HEK293 (cell line): Measurements from ENCODE around the gene COASY.
A peak's percentile ranks its signal among the peaks of the same experiment; 100 is the strongest.

Experiments
- GLI4 ChIP-seq: fragments of 450-650 bp; formaldehyde crosslinking; IDR thresholded peaks from 2 replicates; pipeline ENCODE4 v1.5.1; 2016; ENCODE audit warnings: missing biosample characterization, missing genetic modification characterization
- GLIS2 ChIP-seq: fragments of 450-650 bp; formaldehyde crosslinking; IDR thresholded peaks from 2 replicates; pipeline ENCODE4 v1.5.1; 2016; ENCODE audit warnings: missing biosample characterization, missing genetic modification characterization
- IKZF3 ChIP-seq: fragments of 450-650 bp; IDR thresholded peaks from 2 replicates; pipeline ENCODE4 v1.5.0; 2018; ENCODE audit warnings: missing biosample characterization, mild to moderate bottlenecking, missing genetic modification characterization, moderate library complexity
- MYNN ChIP-seq: fragments of 450-650 bp; formaldehyde crosslinking; IDR thresholded peaks from 2 replicates; pipeline ENCODE4 v1.5.1; 2016; ENCODE audit warnings: missing biosample characterization, missing genetic modification characterization, borderline replicate concordance
- SALL2 ChIP-seq: fragments of 450-650 bp; formaldehyde crosslinking; IDR thresholded peaks from 2 replicates; pipeline ENCODE4 v1.5.0; 2017; ENCODE audit warnings: missing biosample characterization, mild to moderate bottlenecking, missing genetic modification characterization, borderline replicate concordance
- ZBTB21 ChIP-seq: fragments of 450-650 bp; formaldehyde crosslinking; IDR thresholded peaks from 2 replicates; pipeline ENCODE4 v1.5.1; 2017; ENCODE audit warnings: missing biosample characterization, missing genetic modification characterization
- ZNF146 ChIP-seq: fragments of 450-650 bp; formaldehyde crosslinking; IDR thresholded peaks from 2 replicates; pipeline ENCODE4 v1.5.1; 2016; ENCODE audit warnings: missing biosample characterization, missing genetic modification characterization
- ZNF169 ChIP-seq: fragments of 450-650 bp; formaldehyde crosslinking; IDR thresholded peaks from 2 replicates; pipeline ENCODE4 v1.5.1; 2016; ENCODE audit warnings: missing biosample characterization, missing genetic modification characterization
- ZNF19 ChIP-seq: fragments of 450-650 bp; formaldehyde crosslinking; IDR thresholded peaks from 2 replicates; pipeline ENCODE4; 2016; ENCODE audit warnings: missing biosample characterization, missing genetic modification characterization, low read depth
- ZNF501 ChIP-seq: fragments of 450-650 bp; formaldehyde crosslinking; IDR thresholded peaks from 2 replicates; pipeline ENCODE4 v1.5.1; 2016; ENCODE audit warnings: missing biosample characterization, missing genetic modification characterization
- ZNF544 ChIP-seq: fragments of 450-650 bp; formaldehyde crosslinking; IDR thresholded peaks from 2 replicates; pipeline ENCODE4 v1.5.0; 2017; ENCODE audit warnings: missing biosample characterization, missing genetic modification characterization
- ZNF548 ChIP-seq: fragments of 450-650 bp; formaldehyde crosslinking; IDR thresholded peaks from 2 replicates; pipeline ENCODE4 v1.5.1; 2016; ENCODE audit warnings: missing biosample characterization, missing genetic modification characterization
- ZNF555 ChIP-seq: fragments of 450-650 bp; formaldehyde crosslinking; conservative IDR thresholded peaks from 2 replicates; pipeline ENCODE4 v1.5.1; 2017; ENCODE audit warnings: missing biosample characterization, mild to moderate bottlenecking, missing genetic modification characterization, inconsistent platforms
- ZNF558 ChIP-seq: fragments of 450-650 bp; formaldehyde crosslinking; IDR thresholded peaks from 2 replicates; pipeline ENCODE4 v1.5.1; 2016; ENCODE audit warnings: missing biosample characterization, missing genetic modification characterization
- ZNF560 ChIP-seq: fragments of 450-650 bp; formaldehyde crosslinking; IDR thresholded peaks from 2 replicates; pipeline ENCODE4 v1.5.1; 2017; ENCODE audit warnings: missing biosample characterization, missing genetic modification characterization, borderline replicate concordance
- ZNF571 ChIP-seq: fragments of 450-650 bp; formaldehyde crosslinking; IDR thresholded peaks from 2 replicates; pipeline ENCODE4 v1.5.0; 2017; ENCODE audit warnings: missing biosample characterization, missing genetic modification characterization
- ZNF621 ChIP-seq: fragments of 450-650 bp; formaldehyde crosslinking; IDR thresholded peaks from 2 replicates; pipeline ENCODE4 v1.5.1; 2017; ENCODE audit warnings: missing biosample characterization, missing genetic modification characterization
- ZNF624 ChIP-seq: fragments of 450-650 bp; formaldehyde crosslinking; IDR thresholded peaks from 2 replicates; pipeline ENCODE4 v1.5.1; 2017; ENCODE audit warnings: missing biosample characterization, missing genetic modification characterization
- ZNF629 ChIP-seq: fragments of 450-650 bp; formaldehyde crosslinking; IDR thresholded peaks from 2 replicates; pipeline ENCODE4 v1.5.1; 2017; ENCODE audit warnings: missing biosample characterization, missing genetic modification characterization
- ZNF747 ChIP-seq: fragments of 450-650 bp; formaldehyde crosslinking; IDR thresholded peaks from 2 replicates; pipeline ENCODE4 v1.5.1; 2016; ENCODE audit warnings: missing biosample characterization, missing genetic modification characterization
- TF ChIP-seq, protein P1 (sequence below): fragments of 450-650 bp; formaldehyde crosslinking; IDR thresholded peaks from 2 replicates; pipeline ENCODE4 v1.5.1; 2016; ENCODE audit warnings: missing biosample characterization, missing genetic modification characterization
- TF ChIP-seq, protein P2 (sequence below): fragments of 450-650 bp; formaldehyde crosslinking; IDR thresholded peaks from 2 replicates; pipeline ENCODE4 v1.5.1; 2016; ENCODE audit warnings: missing biosample characterization, missing genetic modification characterization
- TF ChIP-seq, protein P3 (sequence below): fragments of 450-650 bp; formaldehyde crosslinking; IDR thresholded peaks from 2 replicates; pipeline ENCODE4 v1.5.1; 2016; ENCODE audit warnings: missing biosample characterization, missing genetic modification characterization, borderline replicate concordance
- TF ChIP-seq, protein P4 (sequence below): fragments of 450-650 bp; formaldehyde crosslinking; optimal IDR thresholded peaks from 2 replicates; pipeline ENCODE3; 2016; ENCODE audit warnings: missing biosample characterization, mild to moderate bottlenecking, missing genetic modification characterization
- TF ChIP-seq, protein P5 (sequence below): fragments of 450-650 bp; formaldehyde crosslinking; IDR thresholded peaks from 2 replicates; pipeline ENCODE4 v1.5.1; 2016; ENCODE audit warnings: missing biosample characterization, missing genetic modification characterization
- TF ChIP-seq, protein P6 (sequence below): fragments of 450-650 bp; formaldehyde crosslinking; IDR thresholded peaks from 2 replicates; pipeline ENCODE4 v1.5.1; 2016; ENCODE audit warnings: missing biosample characterization, missing genetic modification characterization

Gene COASY

DNA sequence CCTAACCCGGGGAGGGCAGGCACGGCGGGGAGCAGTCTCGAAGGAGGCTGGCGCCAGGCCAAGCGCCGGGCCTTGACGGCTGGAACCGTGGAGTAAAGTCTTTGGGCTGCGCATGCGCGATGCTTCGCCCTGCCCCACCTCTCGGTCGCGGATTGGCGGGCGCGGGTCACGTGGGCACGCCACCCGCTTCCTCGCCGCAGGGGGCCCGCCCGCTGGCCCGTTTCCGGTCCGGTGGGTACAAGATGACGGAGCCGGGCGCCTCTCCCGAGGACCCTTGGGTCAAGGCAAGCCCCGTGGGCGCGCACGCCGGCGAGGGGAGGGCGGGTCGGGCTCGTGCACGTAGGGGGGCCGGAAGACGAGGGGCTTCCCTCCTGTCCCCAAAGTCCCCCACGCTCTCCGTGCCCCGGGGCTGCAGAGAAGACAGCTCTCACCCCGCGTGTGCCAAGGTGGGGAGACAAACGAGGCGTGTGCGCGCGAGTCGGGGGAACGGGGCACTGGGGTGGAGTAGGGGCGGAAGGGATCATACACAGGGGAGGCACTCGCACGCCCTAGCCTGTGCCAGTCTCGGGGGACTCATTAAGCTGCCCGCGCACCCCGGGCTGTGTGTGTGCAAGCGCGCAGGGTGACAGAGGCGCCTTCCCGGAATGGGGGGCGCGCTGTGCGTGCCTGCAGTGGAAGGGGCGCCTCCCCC is 5.1 kb downstream of the COASY start, which contains the start of gene MLX (continued):
- TF ChIP-seq ZNF621 = no peak
- TF ChIP-seq ZNF544 (tag by site-specific recombination) = no peak
- TF ChIP-seq, protein P1, sequence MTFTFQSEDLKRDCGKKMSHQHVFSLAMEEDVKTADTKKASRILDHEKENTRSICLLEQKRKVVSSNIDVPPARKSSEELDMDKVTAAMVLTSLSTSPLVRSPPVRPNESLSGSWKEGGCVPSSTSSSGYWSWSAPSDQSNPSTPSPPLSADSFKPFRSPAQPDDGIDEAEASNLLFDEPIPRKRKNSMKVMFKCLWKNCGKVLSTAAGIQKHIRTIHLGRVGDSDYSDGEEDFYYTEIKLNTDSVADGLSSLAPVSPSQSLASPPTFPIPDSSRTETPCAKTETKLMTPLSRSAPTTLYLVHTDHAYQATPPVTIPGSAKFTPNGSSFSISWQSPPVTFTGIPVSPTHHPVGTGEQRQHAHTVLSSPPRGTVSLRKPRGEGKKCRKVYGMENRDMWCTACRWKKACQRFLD (tag by site-specific recombination) = no peak
- TF ChIP-seq, protein P2, sequence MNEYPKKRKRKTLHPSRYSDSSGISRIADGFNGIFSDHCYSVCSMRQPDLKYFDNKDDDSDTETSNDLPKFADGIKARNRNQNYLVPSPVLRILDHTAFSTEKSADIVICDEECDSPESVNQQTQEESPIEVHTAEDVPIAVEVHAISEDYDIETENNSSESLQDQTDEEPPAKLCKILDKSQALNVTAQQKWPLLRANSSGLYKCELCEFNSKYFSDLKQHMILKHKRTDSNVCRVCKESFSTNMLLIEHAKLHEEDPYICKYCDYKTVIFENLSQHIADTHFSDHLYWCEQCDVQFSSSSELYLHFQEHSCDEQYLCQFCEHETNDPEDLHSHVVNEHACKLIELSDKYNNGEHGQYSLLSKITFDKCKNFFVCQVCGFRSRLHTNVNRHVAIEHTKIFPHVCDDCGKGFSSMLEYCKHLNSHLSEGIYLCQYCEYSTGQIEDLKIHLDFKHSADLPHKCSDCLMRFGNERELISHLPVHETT (tag by site-specific recombination) = peak; percentile 29; the same call in 1 of the 2 replicates
- TF ChIP-seq, protein P3, sequence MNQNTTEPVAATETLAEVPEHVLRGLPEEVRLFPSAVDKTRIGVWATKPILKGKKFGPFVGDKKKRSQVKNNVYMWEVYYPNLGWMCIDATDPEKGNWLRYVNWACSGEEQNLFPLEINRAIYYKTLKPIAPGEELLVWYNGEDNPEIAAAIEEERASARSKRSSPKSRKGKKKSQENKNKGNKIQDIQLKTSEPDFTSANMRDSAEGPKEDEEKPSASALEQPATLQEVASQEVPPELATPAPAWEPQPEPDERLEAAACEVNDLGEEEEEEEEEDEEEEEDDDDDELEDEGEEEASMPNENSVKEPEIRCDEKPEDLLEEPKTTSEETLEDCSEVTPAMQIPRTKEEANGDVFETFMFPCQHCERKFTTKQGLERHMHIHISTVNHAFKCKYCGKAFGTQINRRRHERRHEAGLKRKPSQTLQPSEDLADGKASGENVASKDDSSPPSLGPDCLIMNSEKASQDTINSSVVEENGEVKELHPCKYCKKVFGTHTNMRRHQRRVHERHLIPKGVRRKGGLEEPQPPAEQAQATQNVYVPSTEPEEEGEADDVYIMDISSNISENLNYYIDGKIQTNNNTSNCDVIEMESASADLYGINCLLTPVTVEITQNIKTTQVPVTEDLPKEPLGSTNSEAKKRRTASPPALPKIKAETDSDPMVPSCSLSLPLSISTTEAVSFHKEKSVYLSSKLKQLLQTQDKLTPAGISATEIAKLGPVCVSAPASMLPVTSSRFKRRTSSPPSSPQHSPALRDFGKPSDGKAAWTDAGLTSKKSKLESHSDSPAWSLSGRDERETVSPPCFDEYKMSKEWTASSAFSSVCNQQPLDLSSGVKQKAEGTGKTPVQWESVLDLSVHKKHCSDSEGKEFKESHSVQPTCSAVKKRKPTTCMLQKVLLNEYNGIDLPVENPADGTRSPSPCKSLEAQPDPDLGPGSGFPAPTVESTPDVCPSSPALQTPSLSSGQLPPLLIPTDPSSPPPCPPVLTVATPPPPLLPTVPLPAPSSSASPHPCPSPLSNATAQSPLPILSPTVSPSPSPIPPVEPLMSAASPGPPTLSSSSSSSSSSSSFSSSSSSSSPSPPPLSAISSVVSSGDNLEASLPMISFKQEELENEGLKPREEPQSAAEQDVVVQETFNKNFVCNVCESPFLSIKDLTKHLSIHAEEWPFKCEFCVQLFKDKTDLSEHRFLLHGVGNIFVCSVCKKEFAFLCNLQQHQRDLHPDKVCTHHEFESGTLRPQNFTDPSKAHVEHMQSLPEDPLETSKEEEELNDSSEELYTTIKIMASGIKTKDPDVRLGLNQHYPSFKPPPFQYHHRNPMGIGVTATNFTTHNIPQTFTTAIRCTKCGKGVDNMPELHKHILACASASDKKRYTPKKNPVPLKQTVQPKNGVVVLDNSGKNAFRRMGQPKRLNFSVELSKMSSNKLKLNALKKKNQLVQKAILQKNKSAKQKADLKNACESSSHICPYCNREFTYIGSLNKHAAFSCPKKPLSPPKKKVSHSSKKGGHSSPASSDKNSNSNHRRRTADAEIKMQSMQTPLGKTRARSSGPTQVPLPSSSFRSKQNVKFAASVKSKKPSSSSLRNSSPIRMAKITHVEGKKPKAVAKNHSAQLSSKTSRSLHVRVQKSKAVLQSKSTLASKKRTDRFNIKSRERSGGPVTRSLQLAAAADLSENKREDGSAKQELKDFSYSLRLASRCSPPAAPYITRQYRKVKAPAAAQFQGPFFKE (tag by site-specific recombination) = peak; percentile 95; the same call in 1 of the 2 replicates
- TF ChIP-seq GLI4 (tag by site-specific recombination) = peak; percentile 58; the same call in 1 of the 2 replicates
- TF ChIP-seq ZNF19 (tag by site-specific recombination) = no peak
- no peak for TF ChIP-seq ZNF548 (tag by site-specific recombination)
- TF ChIP-seq ZNF560 (tag by site-specific recombination) = no peak
- TF ChIP-seq ZNF169 (tag by site-specific recombination) = no peak
- TF ChIP-seq ZNF558 (tag by site-specific recombination) = no peak
- TF ChIP-seq ZNF747 (tag by site-specific recombination) = no peak
- TF ChIP-seq ZNF571 = no peak
- TF ChIP-seq ZNF146 (tag by site-specific recombination) = peak; percentile 27; the same call in 1 of the 2 replicates
- TF ChIP-seq, protein P4, sequence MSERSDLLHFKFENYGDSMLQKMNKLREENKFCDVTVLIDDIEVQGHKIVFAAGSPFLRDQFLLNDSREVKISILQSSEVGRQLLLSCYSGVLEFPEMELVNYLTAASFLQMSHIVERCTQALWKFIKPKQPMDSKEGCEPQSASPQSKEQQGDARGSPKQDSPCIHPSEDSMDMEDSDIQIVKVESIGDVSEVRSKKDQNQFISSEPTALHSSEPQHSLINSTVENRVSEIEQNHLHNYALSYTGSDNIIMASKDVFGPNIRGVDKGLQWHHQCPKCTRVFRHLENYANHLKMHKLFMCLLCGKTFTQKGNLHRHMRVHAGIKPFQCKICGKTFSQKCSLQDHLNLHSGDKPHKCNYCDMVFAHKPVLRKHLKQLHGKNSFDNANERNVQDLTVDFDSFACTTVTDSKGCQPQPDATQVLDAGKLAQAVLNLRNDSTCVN = peak; percentile 100
- TF ChIP-seq ZNF629 (tag by site-specific recombination) = peak; percentile 63
- no peak for TF ChIP-seq ZNF555 (tag by site-specific recombination)
- TF ChIP-seq ZNF501 (tag by site-specific recombination) = peak; percentile 43; the same call in 1 of the 2 replicates
- TF ChIP-seq SALL2 (tag by site-specific recombination) = no peak
- TF ChIP-seq IKZF3 (tag by site-specific recombination) = no peak
- no peak for TF ChIP-seq ZNF624 (tag by site-specific recombination)
- peak; percentile 93 for TF ChIP-seq GLIS2 (tag by site-specific recombination)
- TF ChIP-seq, protein P5, sequence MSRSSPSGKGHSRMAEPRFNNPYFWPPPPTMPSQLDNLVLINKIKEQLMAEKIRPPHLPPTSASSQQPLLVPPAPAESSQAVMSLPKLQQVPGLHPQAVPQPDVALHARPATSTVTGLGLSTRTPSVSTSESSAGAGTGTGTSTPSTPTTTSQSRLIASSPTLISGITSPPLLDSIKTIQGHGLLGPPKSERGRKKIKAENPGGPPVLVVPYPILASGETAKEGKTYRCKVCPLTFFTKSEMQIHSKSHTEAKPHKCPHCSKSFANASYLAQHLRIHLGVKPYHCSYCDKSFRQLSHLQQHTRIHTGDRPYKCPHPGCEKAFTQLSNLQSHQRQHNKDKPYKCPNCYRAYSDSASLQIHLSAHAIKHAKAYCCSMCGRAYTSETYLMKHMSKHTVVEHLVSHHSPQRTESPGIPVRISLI = no peak
- TF ChIP-seq, protein P6, sequence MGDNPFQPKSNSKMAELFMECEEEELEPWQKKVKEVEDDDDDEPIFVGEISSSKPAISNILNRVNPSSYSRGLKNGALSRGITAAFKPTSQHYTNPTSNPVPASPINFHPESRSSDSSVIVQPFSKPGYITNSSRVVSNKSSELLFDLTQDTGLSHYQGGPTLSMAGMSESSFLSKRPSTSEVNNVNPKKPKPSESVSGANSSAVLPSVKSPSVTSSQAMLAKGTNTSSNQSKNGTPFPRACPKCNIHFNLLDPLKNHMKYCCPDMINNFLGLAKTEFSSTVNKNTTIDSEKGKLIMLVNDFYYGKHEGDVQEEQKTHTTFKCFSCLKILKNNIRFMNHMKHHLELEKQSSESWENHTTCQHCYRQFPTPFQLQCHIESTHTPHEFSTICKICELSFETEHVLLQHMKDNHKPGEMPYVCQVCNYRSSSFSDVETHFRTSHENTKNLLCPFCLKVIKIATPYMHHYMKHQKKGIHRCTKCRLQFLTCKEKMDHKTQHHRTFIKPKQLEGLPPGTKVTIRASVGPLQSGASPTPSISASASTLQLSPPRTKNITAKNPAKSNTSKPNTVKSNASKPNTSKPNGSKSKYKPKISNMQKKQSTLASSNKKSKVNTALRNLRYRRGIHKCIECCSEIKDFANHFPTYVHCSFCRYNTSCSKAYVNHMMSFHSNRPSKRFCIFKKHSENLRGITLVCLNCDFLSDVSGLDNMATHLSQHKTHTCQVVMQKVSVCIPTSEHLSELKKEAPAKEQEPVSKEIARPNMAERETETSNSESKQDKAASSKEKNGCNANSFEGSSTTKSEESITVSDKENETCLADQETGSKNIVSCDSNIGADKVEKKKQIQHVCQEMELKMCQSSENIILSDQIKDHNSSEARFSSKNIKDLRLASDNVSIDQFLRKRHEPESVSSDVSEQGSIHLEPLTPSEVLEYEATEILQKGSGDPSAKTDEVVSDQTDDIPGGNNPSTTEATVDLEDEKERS = no peak
- no peak; the same call in 1 of the 2 replicates for TF ChIP-seq ZBTB21 (tag by site-specific recombination)
- TF ChIP-seq MYNN (tag by site-specific recombination) = no peak
